ENCODE results near the gene MMP20.

DNA sequence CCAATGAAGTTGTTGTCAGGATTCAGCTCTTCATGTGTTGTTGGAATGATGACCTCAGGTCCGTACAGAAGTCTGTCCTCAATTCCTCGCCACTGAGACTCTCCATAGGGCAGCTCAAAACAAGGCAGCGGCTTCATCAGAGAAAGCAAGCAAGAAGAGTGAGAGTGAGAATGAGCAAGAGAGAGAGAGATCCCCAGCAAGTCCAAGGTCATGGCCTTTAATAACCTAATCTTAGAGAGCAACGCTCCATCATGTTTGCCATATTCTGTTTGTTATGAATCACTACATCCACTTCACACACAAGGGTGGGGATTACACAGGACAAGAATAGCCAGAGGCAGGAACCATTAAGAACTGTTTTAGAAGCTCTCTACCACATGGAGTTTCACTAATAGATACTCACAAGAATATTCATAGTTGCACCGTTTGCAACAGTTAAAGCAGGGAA is 71.3 kb downstream of the MMP20 start:
- no peak for TF ChIP-seq GATA2 (IDR thresholded peaks at IDR 0.05; ENCODE audit: low read depth, low read length)
- TF ChIP-seq GATA3 (IDR thresholded peaks at IDR 0.05; ENCODE audit: low read depth, low read length): no peak

All from SH-SY5Y (cell line).